Adipocyte (in vitro differentiated cells): ENCODE measurements around the gene AP1AR.

Source experiments
- DNase-seq: peaks from one replicate; pipeline ENCODE4 v3.0.0-alpha.2; 2015; ENCODE audit warnings: low read depth
- H3K27me3 ChIP-seq: replicated peaks from 2 replicates; pipeline ENCODE4 v1.7.0; 2013; ENCODE audit warnings: mild to moderate bottlenecking, low read length, moderate library complexity; ENCODE audit not compliant: control insufficient read depth, insufficient read depth
- H3K36me3 ChIP-seq: 2 replicates; pipeline ENCODE4 v1.7.0; 2013; ENCODE audit warnings: low read length, mild to moderate bottlenecking, moderate library complexity; ENCODE audit not compliant: control insufficient read depth, insufficient read depth, severe bottlenecking
- H3K4me1 ChIP-seq: 2 replicates; pipeline ENCODE4 v1.7.0; 2013; ENCODE audit warnings: mild to moderate bottlenecking, low read length, moderate library complexity; ENCODE audit not compliant: control insufficient read depth, insufficient read depth
- H3K4me3 ChIP-seq: 2 replicates; pipeline ENCODE4 v1.7.0; 2013; ENCODE audit warnings: mild to moderate bottlenecking, low read length, moderate library complexity
- H3K9ac ChIP-seq: 2 replicates; pipeline ENCODE4 v1.7.0; 2013; ENCODE audit warnings: mild to moderate bottlenecking, low read length, moderate library complexity
- H3K9me3 ChIP-seq: 2 replicates; pipeline ENCODE4 v1.7.0; 2013; ENCODE audit warnings: mild to moderate bottlenecking, low read length, moderate library complexity; ENCODE audit not compliant: control insufficient read depth

The AP1AR gene

DNA sequence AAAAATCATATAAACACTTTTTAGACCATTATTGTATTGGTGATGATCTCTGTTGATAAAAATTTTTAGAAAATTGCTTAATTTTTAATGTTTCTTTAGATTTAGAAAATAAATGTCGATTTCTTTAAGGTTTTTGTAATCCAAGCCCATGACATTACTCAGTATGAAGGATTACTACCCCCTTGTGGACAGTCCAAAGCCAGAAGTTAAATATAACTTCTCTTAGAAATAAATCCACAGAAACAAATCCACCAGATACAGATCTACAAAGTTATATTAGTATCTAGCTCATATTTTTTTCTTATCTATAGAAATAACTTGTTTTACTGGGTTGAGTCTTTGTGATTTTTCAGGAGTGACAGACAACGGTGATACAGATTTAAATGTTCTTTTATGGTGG lies 35.2 kb downstream of the AP1AR start:
- no peaks in the 10 kb centered on the region for H3K27me3 ChIP-seq
- H3K9ac ChIP-seq, result no peak overlapping the region
- peaks cover 22% of the 10 kb centered on the region for H3K36me3 ChIP-seq
- peak; percentile 69 for DNase-seq
- no peak overlapping the region for H3K4me3 ChIP-seq
- no peaks in the 10 kb centered on the region for H3K9me3 ChIP-seq
- H3K4me1 ChIP-seq, result peaks cover 4% of the 10 kb centered on the region

DNA sequence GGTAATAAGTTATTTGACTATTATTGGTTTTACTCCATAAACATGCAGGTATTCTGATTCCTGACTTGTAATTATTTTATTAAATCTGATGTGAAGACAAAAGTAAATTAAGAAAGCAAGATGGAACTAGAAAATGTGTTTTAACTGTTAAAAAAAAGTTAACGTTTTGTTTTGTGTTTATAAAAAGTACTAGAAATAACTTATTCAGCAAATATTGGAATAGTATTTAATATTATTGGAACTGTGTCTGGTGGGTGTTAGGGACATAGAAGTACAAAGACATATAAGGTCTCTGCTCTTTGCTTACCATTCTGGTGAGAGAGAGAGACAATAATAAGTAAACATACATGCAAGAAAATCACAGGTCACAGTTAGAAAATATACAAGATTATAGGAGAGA lies 38.5 kb downstream of the AP1AR start:
- Histone ChIP-seq H3K36me3 (peaks cover 16% of the 10 kb centered on the region), H3K9ac (no peak overlapping the region), H3K4me3 (no peak overlapping the region), H3K27me3 (no peaks in the 10 kb centered on the region), H3K4me1 (peaks cover 14% of the 10 kb centered on the region), H3K9me3 (no peaks in the 10 kb centered on the region)
- DNase-seq, result no peak

DNA sequence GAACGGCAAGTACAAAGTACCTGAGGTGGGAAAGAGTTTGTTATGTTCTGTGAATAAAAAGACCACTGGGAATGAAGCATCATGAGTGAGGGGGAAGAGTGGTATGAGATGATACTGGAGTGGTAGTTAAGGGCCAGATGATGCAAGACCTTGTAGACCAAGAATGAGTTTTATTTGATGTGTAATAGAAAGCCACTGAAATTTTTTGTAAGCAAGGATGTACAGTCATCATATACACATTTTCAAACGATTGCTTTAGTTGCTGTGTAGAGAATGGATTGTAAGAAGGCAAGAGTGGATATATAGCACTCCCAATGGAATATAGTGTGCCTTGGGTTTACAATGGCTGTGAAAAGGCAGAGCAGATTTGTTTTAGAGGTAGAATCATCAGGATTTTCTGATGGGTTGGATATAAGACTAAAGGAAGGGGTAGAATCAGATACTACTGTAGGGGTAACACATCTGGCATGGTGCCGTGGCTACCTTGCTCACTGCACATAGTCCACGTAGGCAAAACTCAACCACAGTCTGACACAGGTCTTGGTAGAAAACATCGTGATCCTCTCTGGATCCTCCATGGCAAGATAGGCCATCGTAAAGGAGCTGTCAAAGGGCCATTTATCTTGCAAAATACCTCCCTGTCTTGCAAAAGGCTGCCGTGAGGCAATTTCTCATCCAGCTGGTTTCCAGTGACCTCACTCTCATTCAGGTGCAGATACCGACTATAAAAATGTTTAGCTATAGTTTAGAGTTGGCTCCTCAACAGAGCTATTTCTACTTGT lies 39.2 kb downstream of the AP1AR start:
- peak; percentile 43 for DNase-seq
- no peak overlapping the region for H3K4me3 ChIP-seq
- no peak overlapping the region for H3K9ac ChIP-seq
- H3K4me1 ChIP-seq, result peaks cover 14% of the 10 kb centered on the region
- no peaks in the 10 kb centered on the region for H3K27me3 ChIP-seq
- no peaks in the 10 kb centered on the region for H3K9me3 ChIP-seq
- H3K36me3 ChIP-seq, result peaks cover 16% of the 10 kb centered on the region

DNA sequence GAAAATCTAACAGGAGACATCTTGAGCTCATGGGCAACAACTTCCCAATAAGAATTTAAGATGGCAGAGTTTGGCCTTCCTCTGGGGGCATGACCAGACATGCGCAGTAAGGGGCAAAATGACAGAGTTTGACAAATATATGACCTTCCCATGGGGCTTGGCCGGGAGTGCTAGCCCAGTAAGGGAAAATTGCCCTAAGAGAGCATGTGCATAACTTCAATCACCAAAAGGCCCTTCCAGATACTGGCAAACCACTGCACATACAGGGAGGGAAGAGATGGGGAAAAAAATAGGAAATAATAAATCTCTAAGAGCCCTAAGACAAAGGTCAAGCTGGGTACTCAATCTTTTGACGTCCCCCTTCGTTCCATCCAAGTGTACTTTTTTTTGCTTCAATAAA lies 40.7 kb downstream of the AP1AR start:
- Histone ChIP-seq H3K36me3 (peaks cover 15% of the 10 kb centered on the region), H3K4me1 (peaks cover 14% of the 10 kb centered on the region), H3K9me3 (no peaks in the 10 kb centered on the region), H3K9ac (no peak overlapping the region), H3K27me3 (no peaks in the 10 kb centered on the region), H3K4me3 (no peak overlapping the region)
- no peak for DNase-seq

GRCh38 chr4:112274959-112275358 lies 43.4 kb downstream of the AP1AR start:
- H3K36me3 ChIP-seq, result no peaks in the 10 kb centered on the region
- H3K4me3 ChIP-seq, result no peak overlapping the region
- no peaks in the 10 kb centered on the region for H3K9me3 ChIP-seq
- DNase-seq, result no peak
- no peaks in the 10 kb centered on the region for H3K27me3 ChIP-seq
- H3K4me1 ChIP-seq, result peaks cover 14% of the 10 kb centered on the region
- H3K9ac ChIP-seq, result no peak overlapping the region

DNA sequence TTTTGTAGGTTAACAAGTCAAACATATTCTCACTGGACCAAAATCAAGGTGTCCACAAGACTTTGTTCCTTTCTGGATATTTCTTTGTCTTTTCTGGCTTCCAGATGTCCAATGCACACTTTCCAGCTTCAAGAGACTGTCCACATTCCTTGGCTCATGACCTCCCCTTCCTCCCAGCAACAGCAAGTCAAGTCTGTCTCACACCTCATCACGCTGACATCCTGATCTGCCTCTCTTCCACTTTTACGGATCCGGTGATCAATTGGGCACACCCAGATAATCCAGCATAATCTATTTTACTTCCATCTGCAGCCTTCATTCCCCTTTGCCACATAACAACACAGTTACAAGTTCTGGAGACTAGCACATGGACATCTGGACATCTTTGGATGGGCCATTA lies 44.5 kb downstream of the AP1AR start:
- H3K27me3 ChIP-seq, result no peaks in the 10 kb centered on the region
- no peak for DNase-seq
- no peaks in the 10 kb centered on the region for H3K36me3 ChIP-seq
- no peaks in the 10 kb centered on the region for H3K9me3 ChIP-seq
- H3K4me3 ChIP-seq, result no peak overlapping the region
- H3K4me1 ChIP-seq, result peaks cover 10% of the 10 kb centered on the region
- no peak overlapping the region for H3K9ac ChIP-seq

- H3K36me3 ChIP-seq, result no peaks in the 10 kb centered on the region
- no peak for DNase-seq
- H3K9ac ChIP-seq, result no peak overlapping the region
- H3K9me3 ChIP-seq, result no peaks in the 10 kb centered on the region
- H3K4me3 ChIP-seq, result no peak overlapping the region
- H3K4me1 ChIP-seq, result peaks cover 10% of the 10 kb centered on the region
- H3K27me3 ChIP-seq, result no peaks in the 10 kb centered on the region
Observed at GRCh38 chr4:112277220-112277619, 45.6 kb downstream of the AP1AR start.

- no peaks in the 10 kb centered on the region for H3K27me3 ChIP-seq
- H3K4me3 ChIP-seq, result no peak overlapping the region
- no peak for DNase-seq
- no peak overlapping the region for H3K9ac ChIP-seq
- H3K4me1 ChIP-seq, result peaks cover 10% of the 10 kb centered on the region
- no peaks in the 10 kb centered on the region for H3K9me3 ChIP-seq
- H3K36me3 ChIP-seq, result no peaks in the 10 kb centered on the region
Observed at GRCh38 chr4:112277705-112278448, 46.3 kb downstream of the AP1AR start.

GRCh38 chr4:112279025-112279881 lies 47.7 kb downstream of the AP1AR start:
- Histone ChIP-seq H3K4me1 (peaks cover 4% of the 10 kb centered on the region), H3K9me3 (no peaks in the 10 kb centered on the region), H3K4me3 (no peak overlapping the region), H3K9ac (no peak overlapping the region), H3K36me3 (no peaks in the 10 kb centered on the region), H3K27me3 (no peaks in the 10 kb centered on the region)
- DNase-seq, result no peak

- H3K9me3 ChIP-seq, result no peaks in the 10 kb centered on the region
- DNase-seq, result no peak
- peaks cover 9% of the 10 kb centered on the region for H3K4me1 ChIP-seq
- H3K36me3 ChIP-seq, result no peaks in the 10 kb centered on the region
- H3K9ac ChIP-seq, result no peak overlapping the region
- H3K4me3 ChIP-seq, result no peak overlapping the region
- H3K27me3 ChIP-seq, result no peaks in the 10 kb centered on the region
Observed at GRCh38 chr4:112279882-112280315, 48.3 kb downstream of the AP1AR start.
